GM21528 (cell line): Measurements from ENCODE around the gene MYH15.

ENCODE experiments used
- ATAC-seq: cut with Tn5 transposase; IDR thresholded peaks from one replicate; pipeline ENCODE4 v1.9.1; 2021; ENCODE audit warnings: mild to moderate bottlenecking, moderate library complexity; ENCODE audit not compliant: unreplicated experiment, low FRiP score

The MYH15 gene

GRCh38 chr3:108511055-108511454, 659 bp upstream of the MYH15 start:
- ATAC-seq = no peak

- ATAC-seq = no peak
Observed at GRCh38 chr3:108509871-108510270, 525 bp downstream of the MYH15 start.

DNA sequence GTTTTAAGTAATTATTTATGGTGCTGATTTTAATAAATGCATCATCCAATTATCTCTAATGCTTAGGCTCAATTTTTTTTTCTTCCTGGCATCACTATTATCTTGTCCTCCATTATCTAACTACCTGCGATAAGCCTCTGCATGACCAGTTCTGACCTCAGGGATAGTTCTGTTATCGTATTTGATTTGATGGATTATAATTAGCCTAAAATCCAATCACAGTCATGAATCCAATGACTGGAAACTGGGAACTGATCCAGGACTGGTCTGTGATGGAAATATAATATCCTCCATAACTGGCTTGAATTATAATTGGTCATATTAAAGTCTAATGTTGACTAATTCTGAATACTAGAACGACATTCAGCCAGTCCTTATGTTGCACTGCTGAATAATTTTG, 1.1 kb downstream of the MYH15 start:
- ATAC-seq = no peak

DNA sequence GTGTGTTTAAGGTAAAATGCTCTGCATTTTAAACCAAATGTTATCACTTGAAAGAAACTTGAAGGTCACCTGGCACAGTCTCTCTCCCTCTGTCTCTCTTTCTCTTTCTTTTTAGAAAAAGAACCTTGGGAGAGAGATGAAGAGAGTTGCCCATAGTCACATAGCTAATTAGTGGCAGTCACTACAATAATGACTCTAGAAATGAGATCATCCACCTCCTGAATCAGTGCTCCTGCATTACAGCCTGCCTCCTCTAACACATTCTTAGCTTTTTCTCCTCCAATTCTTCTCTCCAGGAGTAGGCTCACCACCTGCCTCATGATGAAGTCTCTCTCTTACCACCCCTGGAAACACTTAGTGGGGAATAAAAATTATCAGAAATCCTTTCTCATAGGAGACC, 2.5 kb downstream of the MYH15 start:
- no peak for ATAC-seq

GRCh38 chr3:108505811-108506210, 4.6 kb downstream of the MYH15 start:
- ATAC-seq = no peak

DNA sequence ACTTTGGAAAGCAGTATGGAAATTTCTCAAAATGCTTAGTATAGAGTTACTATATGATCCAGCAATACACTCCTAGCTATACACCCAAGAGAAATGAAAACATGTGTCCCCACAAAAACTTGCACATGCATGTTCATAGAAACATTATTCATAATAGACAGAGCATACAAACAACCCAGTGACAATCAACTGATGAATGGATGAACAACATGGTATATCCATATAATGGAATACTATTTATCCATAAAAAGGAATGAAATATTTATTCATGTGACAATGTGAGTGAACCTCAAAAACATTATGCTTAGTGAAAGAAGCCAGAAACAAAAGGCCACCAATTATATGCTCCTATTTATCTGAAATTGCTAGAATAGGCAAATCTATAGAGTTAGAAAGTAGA, 6.7 kb downstream of the MYH15 start:
- no peak for ATAC-seq

DNA sequence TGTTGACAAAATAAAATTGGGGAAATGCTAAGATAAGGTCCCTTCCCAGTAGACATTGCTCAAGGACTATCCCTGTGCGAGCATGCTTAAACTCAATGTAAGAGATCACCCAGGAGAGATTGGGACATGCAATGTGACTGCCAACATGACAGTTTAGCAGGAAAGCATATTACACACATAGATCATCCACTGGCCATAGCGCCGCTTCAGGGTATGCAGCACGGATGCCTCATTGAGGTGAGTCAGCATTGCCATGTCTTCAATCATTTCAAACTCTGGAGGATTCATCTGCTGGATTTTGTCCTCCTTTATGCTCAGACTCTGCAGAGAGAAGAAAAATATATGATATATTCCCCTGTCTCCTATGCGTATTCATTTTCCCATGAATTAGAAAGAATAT, 8.9 kb downstream of the MYH15 start:
- ATAC-seq = no peak

DNA sequence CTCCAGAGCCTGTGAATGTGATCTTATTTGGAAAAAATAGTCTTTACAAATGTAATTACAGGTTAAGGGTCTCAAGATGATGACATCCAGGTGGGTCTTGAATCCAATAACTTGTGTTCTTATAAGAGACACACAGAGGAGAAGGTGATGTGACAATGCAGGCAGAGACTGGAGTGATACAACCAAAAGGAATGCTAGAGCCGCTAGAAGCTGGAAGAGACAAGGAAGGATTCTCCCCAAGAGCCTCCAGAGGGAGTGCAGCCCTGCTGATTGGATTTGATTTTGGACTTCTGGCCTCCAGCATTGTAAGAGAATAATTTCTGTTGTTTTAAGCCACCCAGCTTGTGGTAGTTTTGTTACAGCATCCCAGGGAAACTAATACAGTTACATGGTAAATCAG, 9.7 kb downstream of the MYH15 start:
- no peak for ATAC-seq

- ATAC-seq = no peak
Observed at GRCh38 chr3:108497271-108497670, 13.1 kb downstream of the MYH15 start.

DNA sequence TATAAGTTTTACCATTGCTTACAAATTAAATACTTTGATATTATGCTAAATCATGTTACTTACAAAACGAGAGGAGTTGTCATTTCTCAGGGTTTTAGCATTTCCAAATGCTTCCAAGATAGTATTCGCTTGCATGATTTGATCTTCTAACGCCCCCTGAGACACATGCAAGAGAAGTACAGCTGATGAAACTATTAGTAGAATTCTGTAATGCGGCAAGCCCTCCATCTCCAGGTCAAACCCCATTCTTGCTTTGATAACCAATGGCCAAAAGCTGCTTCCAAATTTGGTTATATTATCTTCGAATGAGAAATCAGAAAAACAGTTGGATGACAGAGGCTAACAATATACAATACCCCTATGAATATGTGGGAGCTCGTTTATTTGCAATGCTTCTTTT, 14.7 kb downstream of the MYH15 start:
- ATAC-seq = no peak

DNA sequence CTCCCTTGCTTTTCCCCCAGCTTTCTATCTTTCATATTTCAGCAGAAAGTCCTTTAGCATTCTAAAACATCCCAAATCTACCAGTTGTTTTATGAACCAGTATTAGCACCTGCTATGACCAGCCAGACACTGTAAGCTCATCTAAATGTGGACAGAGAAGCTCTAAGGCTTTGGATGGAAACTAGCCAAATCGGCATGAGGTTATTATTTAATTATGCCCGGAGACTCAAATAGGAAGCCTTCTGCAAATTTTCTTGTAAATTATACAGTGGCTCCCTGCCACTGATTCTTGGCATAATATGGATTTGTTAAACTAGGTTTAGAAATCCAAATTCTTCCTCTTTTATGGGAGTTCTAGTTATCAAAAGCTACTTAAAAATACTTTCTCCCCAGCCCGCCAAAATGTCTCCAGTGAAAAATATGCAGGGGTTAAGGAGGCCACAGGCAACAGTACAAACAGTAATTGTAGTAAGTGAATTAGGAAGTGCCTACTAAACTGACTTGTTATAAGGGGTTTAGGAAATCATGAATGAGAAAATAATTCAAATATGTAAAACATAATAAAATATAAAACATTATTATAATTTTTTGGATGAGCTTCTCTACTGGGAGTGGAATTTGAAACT, 15.4 kb downstream of the MYH15 start:
- ATAC-seq = no peak

GRCh38 chr3:108493862-108494261, 16.5 kb downstream of the MYH15 start:
- ATAC-seq = no peak

GRCh38 chr3:108491456-108491855, 18.9 kb downstream of the MYH15 start:
- no peak for ATAC-seq

DNA sequence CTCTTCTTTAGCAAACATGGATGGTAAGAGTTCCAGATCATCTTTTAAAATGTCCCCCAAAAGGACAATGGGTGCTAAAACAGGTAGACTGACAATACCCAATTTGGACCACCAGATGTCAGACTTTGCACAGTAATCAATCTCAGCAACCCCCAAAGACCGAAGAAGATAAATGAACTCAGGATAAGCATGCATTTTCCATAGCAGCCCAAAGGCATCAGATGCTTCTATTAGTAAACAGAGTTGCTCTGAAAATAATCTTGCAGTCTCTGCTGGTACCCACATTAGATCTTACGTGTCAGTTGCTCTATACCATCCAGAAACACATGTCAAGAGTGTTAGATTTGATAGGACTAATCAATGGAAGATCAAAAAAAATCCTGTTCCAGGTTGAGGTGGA, 20.6 kb downstream of the MYH15 start:
- ATAC-seq = no peak

DNA sequence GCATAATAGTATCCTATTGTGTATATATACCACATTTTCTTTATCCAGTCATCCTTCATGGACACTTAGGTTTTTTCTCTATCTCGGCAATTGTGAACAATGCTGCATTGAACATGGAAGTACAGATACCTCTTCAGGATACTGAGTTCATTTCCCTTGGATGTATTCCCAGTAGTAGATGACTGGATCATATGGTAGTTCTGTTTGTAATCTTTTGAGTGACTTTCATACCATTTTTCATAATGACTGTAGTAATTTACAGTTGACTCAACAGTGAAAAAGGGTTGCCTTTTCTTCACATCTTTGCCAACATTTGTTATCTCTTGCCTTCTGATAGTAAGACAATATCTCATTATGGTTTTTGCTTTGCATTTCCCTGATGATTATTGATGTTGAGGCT, 21.8 kb downstream of the MYH15 start:
- ATAC-seq = no peak

GRCh38 chr3:108487439-108487838, 23.0 kb downstream of the MYH15 start:
- no peak for ATAC-seq

DNA sequence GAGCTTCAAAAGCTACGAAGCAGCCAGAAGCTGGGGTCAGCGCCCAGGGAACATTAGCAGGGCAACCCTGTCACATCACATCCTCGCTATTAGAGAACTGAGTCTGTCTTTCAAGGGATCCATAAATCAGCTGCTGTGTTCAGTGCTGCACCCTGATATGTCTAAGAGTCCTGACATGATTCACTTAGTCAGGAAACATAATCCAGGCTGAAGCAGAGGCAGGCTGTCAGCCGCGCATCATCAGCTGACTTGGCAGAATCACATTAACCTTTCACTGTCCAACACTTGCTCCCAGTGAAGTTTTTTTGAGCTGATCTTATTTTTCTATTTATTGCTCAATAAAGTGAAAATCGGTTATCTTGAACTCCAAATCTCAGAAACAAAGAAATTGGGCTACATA, 23.5 kb downstream of the MYH15 start:
- no peak for ATAC-seq

DNA sequence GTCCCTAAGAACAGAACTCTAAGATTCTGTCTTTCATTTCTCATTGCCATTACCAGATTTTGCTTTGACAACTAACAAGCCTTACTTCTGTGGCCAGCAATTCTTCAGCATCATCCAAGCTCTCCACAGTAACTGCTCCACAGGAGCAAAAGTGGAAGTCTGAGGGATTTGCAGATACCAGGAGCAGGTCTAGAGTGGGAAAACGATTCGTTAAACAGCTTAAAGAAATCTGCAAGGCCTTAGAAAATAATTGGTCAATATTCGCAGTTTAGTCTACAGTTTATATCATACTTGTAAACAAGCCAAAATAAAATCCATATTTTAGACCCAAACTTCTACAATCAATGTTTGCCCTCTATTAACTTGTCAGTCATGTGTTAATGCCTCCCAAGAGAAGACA, 24.1 kb downstream of the MYH15 start:
- no peak for ATAC-seq

GRCh38 chr3:108485146-108485545, 25.2 kb downstream of the MYH15 start:
- no peak for ATAC-seq

DNA sequence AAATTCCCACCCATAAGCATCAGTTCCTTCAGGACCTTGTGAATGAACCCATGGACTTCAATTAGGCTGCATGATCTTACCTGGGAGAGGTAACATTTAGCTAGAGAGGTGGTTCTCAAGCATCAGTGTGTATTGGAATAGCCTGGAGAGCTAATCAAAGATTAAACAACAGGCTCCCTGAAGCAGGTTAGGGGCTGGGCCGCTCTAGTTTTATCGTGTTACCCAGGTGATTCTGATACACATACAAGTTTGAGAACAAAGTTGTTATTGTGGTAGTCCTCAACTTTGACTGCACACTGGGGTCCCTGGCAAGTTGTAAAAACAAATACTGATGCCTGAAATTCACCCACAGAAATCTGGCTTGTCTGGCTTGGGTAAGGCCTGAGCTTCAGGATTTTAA, 31.2 kb downstream of the MYH15 start:
- ATAC-seq = no peak

- ATAC-seq = no peak
Observed at GRCh38 chr3:108477511-108478147, 32.8 kb downstream of the MYH15 start.

GRCh38 chr3:108475220-108475782, 35.1 kb downstream of the MYH15 start:
- ATAC-seq = no peak
